Transverse colon (tissue), 4 donors: ENCODE results near the gene MADD. TPM values are rescaled to one million over a fixed set of nuclear protein-coding genes. Genes with fewer than 3 reads are reported as not detected.

Experiments
- DNase-seq: peaks from one replicate; pipeline ENCODE4 v3.0.0-alpha.2; 2019
- H3K27ac ChIP-seq, 4 donors: fragments of 200-600 bp; sonication (generic); 2 replicates each; pipeline ENCODE4 v1.5.1; 2016 to 2018; ENCODE audit warnings: inconsistent platforms in 4 of 4
- H3K27me3 ChIP-seq: fragments of 200-600 bp; sonication (generic); 2 replicates; pipeline ENCODE4 v1.5.1; 2017; ENCODE audit warnings: inconsistent platforms
- H3K36me3 ChIP-seq, 4 donors: fragments of 200-600 bp; sonication (generic); 2 replicates each; pipeline ENCODE4 v1.5.1; 2017 to 2019; ENCODE audit warnings: inconsistent platforms in 4 of 4
- H3K4me1 ChIP-seq, 4 donors: fragments of 200-600 bp; sonication (generic); 2 replicates each; pipeline ENCODE4 v1.5.1; 2017 to 2020; ENCODE audit warnings: inconsistent platforms in 4 of 4
- H3K4me3 ChIP-seq, 4 donors: fragments of 200-600 bp; sonication (generic); 1 replicate in 1 of 4; 2 replicates in 3 of 4; pipeline versions ENCODE4 v1.5.1 to v1.6.1; 2017 to 2019; ENCODE audit warnings: inconsistent platforms in 4 of 4
- H3K9me3 ChIP-seq, 2 donors: fragments of 200-600 bp; sonication (generic); 2 replicates each; pipeline ENCODE4 v1.5.1; 2017 to 2019; ENCODE audit warnings: inconsistent platforms in 2 of 2
- EP300 ChIP-seq: sonication (generic); formaldehyde crosslinking; IDR thresholded peaks from one replicate; pipeline ENCODE4 v1.6.1; 2017; ENCODE audit warnings: antibody characterized with exemption, low read depth
- POLR2A ChIP-seq: fragments of 450-650 bp; IDR thresholded peaks from one replicate; pipeline ENCODE4 v1.6.1; 2016; ENCODE audit warnings: antibody characterized with exemption, mild to moderate bottlenecking, moderate library complexity
- POLR2AphosphoS5 ChIP-seq, 3 donors: sonication (generic); formaldehyde crosslinking; IDR thresholded peaks; one replicate each; pipeline ENCODE4 v1.6.1; 2016; ENCODE audit warnings: antibody characterized with exemption in 3 of 3
- WGBS, 2 donors: methylation state at CpG; one replicate each; pipeline ENCODE4 v1.1.5; 2018; ENCODE audit warnings: low coverage in 1 of 2; 5-methylcytosine and 5-hydroxymethylcytosine counted together
- in situ Hi-C, 4 donors: fragments of 200-750 bp; cut with MboI; loops; one replicate each; pipeline versions ENCODE4 v1.15.0 to v1.15.1; 2017; ENCODE audit warnings: low sequenced_read_pairs in 3 of 4, low pct_ligation_motif_present in 1 of 4, low pct_unique_long_range_greater_than_20kb in 1 of 4
- intact Hi-C: fragments of 100-400 bp; cut with DNase I; formaldehyde crosslinking; loops from one replicate; pipeline ENCODE4 v1.15.1; 2023; ENCODE audit warnings: low total_unique reads
- total RNA-seq, 4 donors: library from RNA; depleted of rRNA; stranded (reverse); fragments of >200 nt; gene quantifications; one replicate each; pipeline ENCODE4 v1.1.0, GENCODE V29; 2016
- TF ChIP-seq, protein P1 (sequence below), 5 experiments: fragments of 200-600 bp in 3 of 5; fragments of 450-650 bp in 2 of 5; sonication (generic) in 3 of 5; IDR thresholded peaks; 1 replicate in 2 of 5; 2 replicates in 3 of 5; pipeline ENCODE4 v1.5.1; 2016 to 2017; ENCODE audit warnings: antibody characterized with exemption in 5 of 5, inconsistent platforms in 3 of 5, mild to moderate bottlenecking in 2 of 5, moderate library complexity in 1 of 5

The MADD gene
- total RNA-seq, 4 donors from 2014 or later, result 64.3 to 285 (median 71.8) TPM

DNA sequence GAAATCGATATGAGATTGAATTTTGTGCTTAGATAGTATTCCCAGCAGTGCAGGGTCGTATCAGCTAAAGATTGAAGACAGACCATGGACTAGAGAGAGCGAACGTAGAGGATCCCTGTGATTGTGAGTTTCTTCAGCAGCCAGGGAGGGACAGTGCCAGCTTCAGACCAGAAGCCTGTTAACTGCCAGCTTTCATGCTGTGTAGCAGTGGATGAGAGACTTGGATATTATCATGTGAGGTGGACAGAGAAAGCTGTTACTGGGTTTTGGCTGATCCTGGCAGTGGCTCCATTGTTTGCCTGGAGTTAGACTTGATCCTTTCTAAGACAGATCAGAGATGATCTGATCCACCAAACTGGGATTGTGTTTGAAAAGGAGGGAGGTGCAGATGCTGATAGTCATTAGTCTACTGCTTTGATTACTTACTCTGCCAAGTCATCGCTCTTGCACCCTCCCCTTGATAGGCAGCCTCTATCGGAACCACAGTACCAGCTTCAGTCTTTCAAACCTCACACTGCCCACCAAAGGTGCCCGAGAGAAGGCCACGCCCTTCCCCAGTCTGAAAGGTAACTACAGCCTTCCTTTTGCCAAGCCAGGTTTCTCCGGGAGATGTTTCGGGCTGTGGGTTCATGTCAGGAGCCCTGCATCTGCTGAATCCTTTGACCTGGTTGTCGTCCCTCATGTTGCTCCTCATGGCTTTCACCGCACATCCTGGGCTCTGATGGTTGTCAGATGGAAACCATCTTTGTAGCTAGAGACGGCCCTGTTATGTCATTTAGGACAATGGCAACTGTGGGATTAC lies 16.2 kb downstream of the MADD start:
- TF ChIP-seq POLR2AphosphoS5 (IDR thresholded peaks at IDR 0.05), result no peak
- no peak for TF ChIP-seq POLR2A
- TF ChIP-seq, protein P1, sequence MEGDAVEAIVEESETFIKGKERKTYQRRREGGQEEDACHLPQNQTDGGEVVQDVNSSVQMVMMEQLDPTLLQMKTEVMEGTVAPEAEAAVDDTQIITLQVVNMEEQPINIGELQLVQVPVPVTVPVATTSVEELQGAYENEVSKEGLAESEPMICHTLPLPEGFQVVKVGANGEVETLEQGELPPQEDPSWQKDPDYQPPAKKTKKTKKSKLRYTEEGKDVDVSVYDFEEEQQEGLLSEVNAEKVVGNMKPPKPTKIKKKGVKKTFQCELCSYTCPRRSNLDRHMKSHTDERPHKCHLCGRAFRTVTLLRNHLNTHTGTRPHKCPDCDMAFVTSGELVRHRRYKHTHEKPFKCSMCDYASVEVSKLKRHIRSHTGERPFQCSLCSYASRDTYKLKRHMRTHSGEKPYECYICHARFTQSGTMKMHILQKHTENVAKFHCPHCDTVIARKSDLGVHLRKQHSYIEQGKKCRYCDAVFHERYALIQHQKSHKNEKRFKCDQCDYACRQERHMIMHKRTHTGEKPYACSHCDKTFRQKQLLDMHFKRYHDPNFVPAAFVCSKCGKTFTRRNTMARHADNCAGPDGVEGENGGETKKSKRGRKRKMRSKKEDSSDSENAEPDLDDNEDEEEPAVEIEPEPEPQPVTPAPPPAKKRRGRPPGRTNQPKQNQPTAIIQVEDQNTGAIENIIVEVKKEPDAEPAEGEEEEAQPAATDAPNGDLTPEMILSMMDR (IDR thresholded peaks at IDR 0.05), result no peak
- no peak for TF ChIP-seq EP300
- Histone ChIP-seq H3K36me3 (peaks cover 0 to 93% (median 46%) of the 10 kb centered on the region in 4 donors), H3K4me1 (no peaks in the 10 kb centered on the region), H3K27me3 (no peaks in the 10 kb centered on the region), H3K4me3 (no peak overlapping the region), H3K27ac (no peak overlapping the region), H3K9me3 (no peaks in the 10 kb centered on the region)
- no peak for DNase-seq
- 90 to 93% methylated on average over 7 to 13 of the region's 13 CpGs for WGBS, 2 donors
- in situ Hi-C loops (loop anchor here in 1 of 4 donors (25.0 kb wide), 1 partner anchor 451 kb away; no protein-coding TSS in a partner anchor), intact Hi-C loops (no loop called here)

DNA sequence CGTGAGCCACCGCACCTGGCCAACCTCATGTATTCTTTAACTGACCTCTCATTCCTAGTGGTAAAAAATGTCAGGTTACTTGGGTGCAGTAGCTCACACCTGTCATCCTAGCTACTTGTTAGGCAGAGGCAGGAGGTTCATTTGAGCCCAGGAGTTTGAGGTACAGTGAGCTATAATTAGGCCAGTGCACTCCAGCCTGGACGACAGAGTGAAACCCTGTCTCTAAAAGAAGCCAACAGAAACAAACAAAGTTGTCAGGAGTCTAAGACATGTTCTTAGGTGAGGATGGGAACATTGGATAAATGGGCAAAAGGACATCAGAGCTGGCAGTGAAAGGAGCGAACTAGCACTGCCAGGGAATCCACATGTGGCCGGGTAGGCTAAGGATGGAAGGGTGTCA lies 18.1 kb downstream of the MADD start:
- Histone ChIP-seq H3K4me1 (no peaks in the 10 kb centered on the region), H3K4me3 (no peak overlapping the region), H3K9me3 (no peaks in the 10 kb centered on the region), H3K27ac (no peak overlapping the region), H3K27me3 (no peaks in the 10 kb centered on the region), H3K36me3 (peaks cover 0 to 89% (median 44%) of the 10 kb centered on the region in 4 donors)
- no peak for TF ChIP-seq EP300
- TF ChIP-seq POLR2A, result no peak
- no peak for TF ChIP-seq POLR2AphosphoS5 (IDR thresholded peaks at IDR 0.05)
- TF ChIP-seq, protein P1 (IDR thresholded peaks at IDR 0.05), result no peak
- intact Hi-C loops, result no loop called here
- in situ Hi-C loops, result loop anchor here in 1 of 4 donors (25.0 kb wide), 1 partner anchor 449 kb away; no protein-coding TSS in a partner anchor
- 90 to 100% methylated on average over 1 to 5 of the region's 5 CpGs for WGBS, 2 donors
- DNase-seq, result no peak

DNA sequence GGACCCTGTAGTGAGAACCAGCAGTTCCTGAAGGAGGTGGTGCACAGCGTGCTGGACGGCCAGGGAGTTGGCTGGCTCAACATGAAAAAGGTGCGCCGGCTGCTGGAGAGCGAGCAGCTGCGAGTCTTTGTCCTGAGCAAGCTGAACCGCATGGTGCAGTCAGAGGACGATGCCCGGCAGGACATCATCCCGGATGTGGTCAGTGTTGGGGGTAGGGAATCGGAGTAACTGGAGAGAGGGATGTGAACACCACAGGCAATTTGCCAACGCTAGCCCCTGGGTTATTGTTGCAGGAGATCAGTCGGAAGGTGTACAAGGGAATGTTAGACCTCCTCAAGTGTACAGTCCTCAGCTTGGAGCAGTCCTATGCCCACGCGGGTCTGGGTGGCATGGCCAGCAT lies 19.9 kb downstream of the MADD start:
- TF ChIP-seq, protein P1 (IDR thresholded peaks at IDR 0.05), result no peak
- TF ChIP-seq POLR2AphosphoS5 (IDR thresholded peaks at IDR 0.05) (no peak), POLR2A (no peak), EP300 (no peak)
- intact Hi-C loops, result no loop called here

DNA sequence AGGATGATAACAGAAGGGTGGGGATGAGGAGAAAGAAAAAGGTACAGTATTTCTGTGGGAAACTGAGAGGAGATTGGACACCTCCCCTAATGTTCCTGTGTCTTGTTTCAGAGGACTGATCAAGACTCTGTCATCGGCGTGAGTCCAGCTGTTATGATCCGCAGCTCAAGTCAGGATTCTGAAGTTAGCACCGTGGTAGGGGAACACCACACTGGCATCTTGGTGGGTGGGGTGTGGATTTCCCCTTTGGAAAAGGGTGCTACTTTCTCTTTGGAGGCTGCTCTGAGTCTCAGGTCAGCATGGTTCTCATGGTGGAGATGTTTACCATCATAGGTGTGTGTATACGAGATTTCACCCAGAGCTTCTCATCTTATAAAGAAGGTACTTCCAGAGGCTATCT lies 25.5 kb downstream of the MADD start:
- Histone ChIP-seq H3K27me3 (no peaks in the 10 kb centered on the region), H3K36me3 (peaks cover 0 to 95% (median 45%) of the 10 kb centered on the region in 4 donors), H3K4me3 (no peak overlapping the region), H3K27ac (no peak overlapping the region), H3K9me3 (peaks cover 12% of the 10 kb centered on the region in 2 donors), H3K4me1 (no peaks in the 10 kb centered on the region)
- TF ChIP-seq, protein P1 (IDR thresholded peaks at IDR 0.05), result no peak
- TF ChIP-seq EP300, result no peak
- no peak for TF ChIP-seq POLR2A
- no peak for TF ChIP-seq POLR2AphosphoS5 (IDR thresholded peaks at IDR 0.05)
- intact Hi-C loops, result no loop called here
- in situ Hi-C loops, result loop anchor here in 1 of 4 donors (25.0 kb wide), 1 partner anchor 442 kb away; no protein-coding TSS in a partner anchor
- no peak for DNase-seq
- 90 to 91% methylated on average over 2 to 5 of the region's 5 CpGs for WGBS, 2 donors

More for the DNA sequence above, 19.9 kb downstream of the MADD start:
- WGBS, 2 donors, result 95% methylated on average over 15 of the region's 15 CpGs; no CpG with 5 or more reads in 1 of the 2 donors
- no peak overlapping the region for H3K27ac ChIP-seq
- in situ Hi-C loops, result loop anchor here in 1 of 4 donors (25.0 kb wide), 1 partner anchor 447 kb away; no protein-coding TSS in a partner anchor
- H3K9me3 ChIP-seq, result no peaks in the 10 kb centered on the region
- H3K36me3 ChIP-seq, result peaks cover 0 to 88% (median 43%) of the 10 kb centered on the region in 4 donors
- no peaks in the 10 kb centered on the region for H3K27me3 ChIP-seq
- H3K4me3 ChIP-seq, result no peak overlapping the region
- no peak for DNase-seq
- H3K4me1 ChIP-seq, result no peaks in the 10 kb centered on the region
